K562 (cell line): ENCODE data around the gene SLC7A8. TPM values are rescaled to one million over a fixed set of nuclear protein-coding genes. Genes with fewer than 3 reads are reported as not detected.

ENCODE experiments used
- CHD7 ChIP-seq: fragments of 200-600 bp; sonication (generic); IDR thresholded peaks from one replicate; pipeline ENCODE4 v1.6.1; 2012; ENCODE audit warnings: mild to moderate bottlenecking, low read depth, low read length, inconsistent platforms
- CREB1 ChIP-seq, 2 experiments: sonication (generic) in 1 of 2; formaldehyde crosslinking in 1 of 2; IDR thresholded peaks; 2 replicates each; pipeline versions ENCODE4 v1.6.1 to v1.8.0; 2012 to 2022; ENCODE audit warnings: inconsistent platforms in 1 of 2, mild to moderate bottlenecking in 1 of 2, missing genetic modification reagents in 1 of 2, moderate library complexity in 1 of 2
- CTCF ChIP-seq, 3 experiments: IDR thresholded peaks in 2 of 3; conservative IDR thresholded peaks in 1 of 3; 2 replicates each; pipeline ENCODE4 v1.5.1; 2011 to 2012; ENCODE audit warnings: low read length in 3 of 3, mild to moderate bottlenecking in 3 of 3, control low read depth in 2 of 3, improper control_type of control experiment in 1 of 3, inconsistent platforms in 1 of 3, low read depth in 1 of 3, mixed read lengths in 1 of 3, moderate library complexity in 1 of 3; ENCODE audit not compliant: insufficient read depth in 2 of 3
- KAT7 ChIP-seq: sonication (generic); formaldehyde crosslinking; IDR thresholded peaks from 2 replicates; pipeline ENCODE4 v1.8.0; 2022; ENCODE audit warnings: missing genetic modification reagents, mild to moderate bottlenecking, borderline replicate concordance
- MNT ChIP-seq, 2 experiments: fragments of 450-650 bp; conservative IDR thresholded peaks; 2 replicates each; pipeline ENCODE4 v1.6.1; 2017; ENCODE audit warnings: mild to moderate bottlenecking in 2 of 2, moderate library complexity in 2 of 2
- NFRKB ChIP-seq: fragments of 450-650 bp; IDR thresholded peaks from 2 replicates; pipeline ENCODE4 v1.6.1; 2016; ENCODE audit warnings: low read depth
- ZNF133 ChIP-seq: fragments of 250-450 bp; sonication (Bioruptor Pico); IDR thresholded peaks from 2 replicates; pipeline ENCODE4 v1.4.0; 2020; ENCODE audit warnings: mild to moderate bottlenecking
- polyA plus RNA-seq, 8 experiments: library from polyadenylated mRNA; depleted of rRNA in 4 of 8; stranded (reverse) in 5 of 8; unstranded in 3 of 8; fragments of >200 nt; fragmentation: Nextera tagmentation in 2 of 8; fragmentation: Illumina TruSeq in 1 of 8; extraction: Ambion mirVana in 2 of 8; extraction: Trizol in 1 of 8; gene quantifications; 2 replicates each; pipeline versions ENCODE4 v1.2.1 to v1.2.3, GENCODE V29; 2011 to 2014; ENCODE audit warnings: inconsistent platforms in 1 of 8, missing spikeins in 1 of 8
- total RNA-seq, 7 experiments: library from RNA; depleted of rRNA in 6 of 7; stranded (reverse); fragments of >200 nt in 6 of 7; fragmentation: Illumina TruSeq in 2 of 7; extraction: Trizol in 2 of 7; gene quantifications; 2 replicates each; pipeline versions ENCODE4 v1.2.1 to v1.2.3, GENCODE V29; 2011 to 2021; ENCODE audit warnings: low replicate concordance in 1 of 7

SLC7A8 gene
- total and polyA plus RNA-seq, 9 of the 15 experiments (the other 6 are each of a cell fraction or from before 2014, with no cell fraction given): 2.0 to 33.0 (median 6.0) TPM

- TF ChIP-seq CHD7: no peak
- TF ChIP-seq CTCF (IDR thresholded peaks at IDR 0.05 in 2 of 3, conservative IDR thresholded peaks at IDR 0.05 in 1 of 3; ENCODE audit: insufficient read depth in 2 of 3, low read depth in 1 of 3, low read length in 3 of 3): no peak
- TF ChIP-seq NFRKB: peak; percentile 70
- TF ChIP-seq MNT (conservative IDR thresholded peaks at IDR 0.05): peak; percentile 5 to 56; a peak in 1 of 4 replicates
- no peak for TF ChIP-seq CREB1 (IDR thresholded peaks at IDR 0.05)
- TF ChIP-seq CREB1 (CRISPR knock-in tag; IDR thresholded peaks at IDR 0.05): peak; percentile 60; the same call in 1 of the 2 replicates
- TF ChIP-seq ZNF133 (CRISPR knock-in tag): 0 out of 2 replicates have a peak, but pooled peaks have one; percentile 41
- 0 out of 2 replicates have a peak, but pooled peaks have one; percentile 88 for TF ChIP-seq KAT7
Measured at GRCh38 chr14:23094666-23095195, 88.7 kb downstream of the SLC7A8 start, which contains the start of gene ACIN1 (continued).
